Uterus (tissue), 2 donors: ENCODE data around the gene SMIM8.

Experiments
- CTCF ChIP-seq, 4 experiments: fragments of 200-600 bp in 2 of 4; fragments of 450-650 bp in 2 of 4; sonication (generic) in 2 of 4; IDR thresholded peaks; one replicate each; pipeline ENCODE4 v1.5.1; 2016 to 2019; ENCODE audit warnings: antibody characterized with exemption in 4 of 4, mild to moderate bottlenecking in 2 of 4, moderate library complexity in 1 of 4
- POLR2A ChIP-seq, 2 donors: fragments of 450-650 bp; IDR thresholded peaks; one replicate each; pipeline ENCODE4 v1.6.1; 2016; ENCODE audit warnings: antibody characterized with exemption in 2 of 2, mild to moderate bottlenecking in 1 of 2, moderate library complexity in 1 of 2

GRCh38 chr6:87357479-87358196 lies 35.2 kb downstream of the SMIM8 start:
- TF ChIP-seq CTCF (IDR thresholded peaks at IDR 0.05) (no peak), POLR2A (IDR thresholded peaks at IDR 0.05) (no peak)
